Mucosa of stomach (tissue), 1 donor: Measurements from ENCODE around the gene GAS6.

ENCODE experiments used
- H3K27me3 ChIP-seq: one replicate; pipeline ENCODE4 v1.7.0; 2013; ENCODE audit warnings: mild to moderate bottlenecking, low read length; ENCODE audit not compliant: control insufficient read depth, insufficient read depth
- H3K36me3 ChIP-seq: one replicate; pipeline ENCODE4 v1.7.0; 2013; ENCODE audit warnings: low read length; ENCODE audit not compliant: control insufficient read depth, insufficient read depth
- H3K4me1 ChIP-seq: one replicate; pipeline ENCODE4 v1.7.0; 2013; ENCODE audit warnings: mild to moderate bottlenecking, low read length; ENCODE audit not compliant: control insufficient read depth, insufficient read depth
- H3K4me3 ChIP-seq: one replicate; pipeline ENCODE4 v1.7.0; 2013; ENCODE audit warnings: low read length
- H3K9ac ChIP-seq: one replicate; pipeline ENCODE4 v1.7.0; 2013; ENCODE audit warnings: mild to moderate bottlenecking, low read length, moderate library complexity
- H3K9me3 ChIP-seq: one replicate; pipeline ENCODE4 v1.7.0; 2013; ENCODE audit warnings: mild to moderate bottlenecking, low read length, moderate library complexity; ENCODE audit not compliant: control insufficient read depth
- donor health status: Pancreatic carcinoma.

The GAS6 gene

GRCh38 chr13:113853518-113854237, 10.2 kb downstream of the GAS6 start:
- no peaks in the 10 kb centered on the region for H3K36me3 ChIP-seq
- no peaks in the 10 kb centered on the region for H3K27me3 ChIP-seq
- no peak overlapping the region for H3K9ac ChIP-seq
- peaks cover 44% of the 10 kb centered on the region for H3K4me1 ChIP-seq
- no peaks in the 10 kb centered on the region for H3K9me3 ChIP-seq
- no peak overlapping the region for H3K4me3 ChIP-seq

- Histone ChIP-seq H3K9me3 (no peaks in the 10 kb centered on the region), H3K9ac (no peak overlapping the region), H3K4me3 (no peak overlapping the region), H3K27me3 (no peaks in the 10 kb centered on the region), H3K36me3 (no peaks in the 10 kb centered on the region), H3K4me1 (peaks cover 52% of the 10 kb centered on the region)
These were observed 11.0 kb downstream of the GAS6 start for GRCh38 chr13:113852536-113853517.

GRCh38 chr13:113851826-113852535, 11.9 kb downstream of the GAS6 start:
- Histone ChIP-seq H3K27me3 (no peaks in the 10 kb centered on the region), H3K36me3 (no peaks in the 10 kb centered on the region), H3K9ac (no peak overlapping the region), H3K9me3 (no peaks in the 10 kb centered on the region), H3K4me1 (peaks cover 48% of the 10 kb centered on the region), H3K4me3 (no peak overlapping the region)

GRCh38 chr13:113851480-113851803, 12.4 kb downstream of the GAS6 start:
- Histone ChIP-seq H3K4me3 (no peak overlapping the region), H3K4me1 (peaks cover 48% of the 10 kb centered on the region), H3K36me3 (no peaks in the 10 kb centered on the region), H3K27me3 (no peaks in the 10 kb centered on the region), H3K9ac (no peak overlapping the region), H3K9me3 (no peaks in the 10 kb centered on the region)

- H3K9ac ChIP-seq = no peak overlapping the region
- H3K36me3 ChIP-seq = no peaks in the 10 kb centered on the region
- H3K4me3 ChIP-seq = no peak overlapping the region
- peaks cover 46% of the 10 kb centered on the region for H3K4me1 ChIP-seq
- no peaks in the 10 kb centered on the region for H3K9me3 ChIP-seq
- H3K27me3 ChIP-seq = no peaks in the 10 kb centered on the region
These were observed 13.0 kb downstream of the GAS6 start for GRCh38 chr13:113850722-113851479.

- Histone ChIP-seq H3K4me3 (no peak overlapping the region), H3K27me3 (no peaks in the 10 kb centered on the region), H3K9me3 (no peaks in the 10 kb centered on the region), H3K4me1 (peaks cover 44% of the 10 kb centered on the region), H3K36me3 (no peaks in the 10 kb centered on the region), H3K9ac (no peak overlapping the region)
These were observed 13.7 kb downstream of the GAS6 start for GRCh38 chr13:113849981-113850721.

- Histone ChIP-seq H3K27me3 (no peaks in the 10 kb centered on the region), H3K4me3 (no peak overlapping the region), H3K9me3 (no peaks in the 10 kb centered on the region), H3K9ac (no peak overlapping the region), H3K36me3 (no peaks in the 10 kb centered on the region), H3K4me1 (peaks cover 39% of the 10 kb centered on the region)
These were observed 14.3 kb downstream of the GAS6 start for GRCh38 chr13:113849546-113849945.

- no peaks in the 10 kb centered on the region for H3K27me3 ChIP-seq
- H3K9ac ChIP-seq = no peak overlapping the region
- peaks cover 30% of the 10 kb centered on the region for H3K4me1 ChIP-seq
- H3K36me3 ChIP-seq = no peaks in the 10 kb centered on the region
- H3K9me3 ChIP-seq = no peaks in the 10 kb centered on the region
- H3K4me3 ChIP-seq = no peak overlapping the region
These were observed 15.2 kb downstream of the GAS6 start for GRCh38 chr13:113848431-113849260.

- no peak overlapping the region for H3K9ac ChIP-seq
- H3K9me3 ChIP-seq = no peaks in the 10 kb centered on the region
- H3K4me1 ChIP-seq = peaks cover 24% of the 10 kb centered on the region
- H3K4me3 ChIP-seq = no peak overlapping the region
- no peaks in the 10 kb centered on the region for H3K27me3 ChIP-seq
- H3K36me3 ChIP-seq = no peaks in the 10 kb centered on the region
These were observed 15.9 kb downstream of the GAS6 start for GRCh38 chr13:113848020-113848419.

- Histone ChIP-seq H3K36me3 (no peaks in the 10 kb centered on the region), H3K9me3 (no peaks in the 10 kb centered on the region), H3K4me3 (no peak overlapping the region), H3K27me3 (no peaks in the 10 kb centered on the region), H3K4me1 (peaks cover 17% of the 10 kb centered on the region), H3K9ac (no peak overlapping the region)
These were observed 17.1 kb downstream of the GAS6 start for GRCh38 chr13:113846636-113847318.
